Trophoblast cell (in vitro differentiated cells and primary cell): ENCODE results near the gene FRAS1.
A peak's percentile ranks its signal among the peaks of the same experiment; 100 is the strongest.

Experiments
- DNase-seq, 2 donors: peaks; one replicate each; pipeline ENCODE4 v3.0.0-alpha.2; 2016
- H2AFZ ChIP-seq: 2 replicates; pipeline ENCODE4 v1.6.1; 2013; ENCODE audit warnings: low read length, moderate library complexity, mild to moderate bottlenecking; ENCODE audit not compliant: insufficient read depth, poor library complexity
- H2AK5ac ChIP-seq: 2 replicates; pipeline ENCODE4 v1.6.1; 2013; ENCODE audit warnings: mild to moderate bottlenecking, low read length
- H2BK120ac ChIP-seq: 2 replicates; pipeline ENCODE4 v1.6.1; 2013; ENCODE audit warnings: low read length, mild to moderate bottlenecking, moderate library complexity; ENCODE audit not compliant: insufficient read depth, poor library complexity
- H2BK12ac ChIP-seq: 2 replicates; pipeline ENCODE4 v1.6.1; 2013; ENCODE audit warnings: mild to moderate bottlenecking, low read length, moderate library complexity
- H2BK5ac ChIP-seq: 2 replicates; pipeline ENCODE4 v1.6.1; 2013; ENCODE audit warnings: low read length, low read depth, moderate library complexity, mild to moderate bottlenecking; ENCODE audit not compliant: poor library complexity
- H3K14ac ChIP-seq: 2 replicates; pipeline ENCODE4 v1.6.1; 2013; ENCODE audit warnings: mild to moderate bottlenecking, low read length
- H3K18ac ChIP-seq: 2 replicates; pipeline ENCODE4 v1.6.1; 2013; ENCODE audit warnings: mild to moderate bottlenecking, low read length
- H3K23ac ChIP-seq: 2 replicates; pipeline ENCODE4 v1.6.1; 2013; ENCODE audit warnings: low read length
- H3K27ac ChIP-seq: 2 replicates; pipeline ENCODE4 v1.5.1; 2013; ENCODE audit warnings: low read depth, mild to moderate bottlenecking, inconsistent platforms, low read length, moderate library complexity
- H3K27me3 ChIP-seq: 2 replicates; pipeline ENCODE4 v1.6.1; 2013; ENCODE audit warnings: inconsistent platforms, mild to moderate bottlenecking, low read length, moderate library complexity; ENCODE audit not compliant: insufficient read depth
- H3K36me3 ChIP-seq, 2 experiments: 1 replicate in 1 of 2; 2 replicates in 1 of 2; pipeline ENCODE4 v1.6.1; 2013; ENCODE audit warnings: low read length in 2 of 2, mild to moderate bottlenecking in 2 of 2, moderate library complexity in 1 of 2; ENCODE audit not compliant: insufficient read depth in 2 of 2, control insufficient read depth in 1 of 2
- H3K4ac ChIP-seq: 2 replicates; pipeline ENCODE4 v1.6.1; 2013; ENCODE audit warnings: low read depth, mild to moderate bottlenecking, low read length, moderate library complexity
- H3K4me1 ChIP-seq, 2 experiments: 1 replicate in 1 of 2; 2 replicates in 1 of 2; pipeline ENCODE4 v1.6.1; 2013; ENCODE audit warnings: low read length in 2 of 2, mild to moderate bottlenecking in 2 of 2, moderate library complexity in 1 of 2; ENCODE audit not compliant: insufficient read depth in 2 of 2, control insufficient read depth in 1 of 2
- H3K4me2 ChIP-seq: 2 replicates; pipeline ENCODE4 v1.6.1; 2013; ENCODE audit warnings: inconsistent platforms, mild to moderate bottlenecking, low read length, moderate library complexity
- H3K4me3 ChIP-seq: 2 replicates; pipeline ENCODE4 v1.5.1; 2013; ENCODE audit warnings: mild to moderate bottlenecking, low read depth, low read length, inconsistent platforms
- H3K79me1 ChIP-seq: one replicate; pipeline ENCODE4 v1.6.1; 2013; ENCODE audit warnings: low read length
- H3K79me2 ChIP-seq: 2 replicates; pipeline ENCODE4 v1.6.1; 2013; ENCODE audit warnings: low read length, mild to moderate bottlenecking; ENCODE audit not compliant: control insufficient read depth, insufficient read depth, poor library complexity
- H3K9ac ChIP-seq: 2 replicates; pipeline ENCODE4 v1.6.1; 2013; ENCODE audit warnings: mild to moderate bottlenecking, low read length
- H3K9me3 ChIP-seq: 2 replicates; pipeline ENCODE4 v1.6.1; 2013; ENCODE audit warnings: low read depth, mild to moderate bottlenecking, control low read depth, inconsistent platforms, low read length; ENCODE audit not compliant: insufficient read depth
- H4K12ac ChIP-seq: 2 replicates; pipeline ENCODE4 v1.6.1; 2013; ENCODE audit warnings: low read depth, mild to moderate bottlenecking, low read length, moderate library complexity
- H4K8ac ChIP-seq: 2 replicates; pipeline ENCODE4 v1.6.1; 2013; ENCODE audit warnings: low read depth, mild to moderate bottlenecking, low read length, moderate library complexity
- H4K91ac ChIP-seq: one replicate; pipeline ENCODE4 v1.6.1; 2013; ENCODE audit warnings: low read depth, mild to moderate bottlenecking, low read length, moderate library complexity
- WGBS: extraction: QIAGEN DNeasy Blood & Tissue Kit; methylation state at CpG from one replicate; pipeline ENCODE4 v1.1.7; 2013; ENCODE audit warnings: missing lambda C conversion rate; ENCODE audit not compliant: insufficient read length, insufficient coverage; ENCODE audit errors: extremely low coverage; 5-methylcytosine and 5-hydroxymethylcytosine counted together

The FRAS1 gene

GRCh38 chr4:78331186-78331585 lies 274.1 kb downstream of the FRAS1 start:
- no peak overlapping the region for H4K8ac ChIP-seq
- H2BK120ac ChIP-seq, result no peak overlapping the region
- no peak overlapping the region for H3K14ac ChIP-seq
- DNase-seq, result no peak
- H3K4ac ChIP-seq, result no peak overlapping the region
- H3K36me3 ChIP-seq, result peaks cover 0 to 13% of the 10 kb centered on the region in 2 experiments
- no peak overlapping the region for H4K91ac ChIP-seq
- no peak overlapping the region for H4K12ac ChIP-seq
- H3K9me3 ChIP-seq, result no peaks in the 10 kb centered on the region
- H3K9ac ChIP-seq, result no peak overlapping the region
- peaks cover 8 to 16% of the 10 kb centered on the region in 2 experiments for H3K4me1 ChIP-seq
- no peak overlapping the region for H2AK5ac ChIP-seq
- no CpG with 5 or more reads among the region's 2 CpGs for WGBS
- no peak overlapping the region for H2BK12ac ChIP-seq
- H3K27ac ChIP-seq, result no peak overlapping the region
- no peaks in the 10 kb centered on the region for H3K27me3 ChIP-seq
- no peak overlapping the region for H3K4me2 ChIP-seq
- H3K79me1 ChIP-seq, result peaks cover 2% of the 10 kb centered on the region
- no peak overlapping the region for H2AFZ ChIP-seq
- no peak overlapping the region for H3K18ac ChIP-seq
- H3K23ac ChIP-seq, result no peak overlapping the region
- no peaks in the 10 kb centered on the region for H3K79me2 ChIP-seq
- H3K4me3 ChIP-seq, result no peak overlapping the region
- H2BK5ac ChIP-seq, result no peak overlapping the region

DNA sequence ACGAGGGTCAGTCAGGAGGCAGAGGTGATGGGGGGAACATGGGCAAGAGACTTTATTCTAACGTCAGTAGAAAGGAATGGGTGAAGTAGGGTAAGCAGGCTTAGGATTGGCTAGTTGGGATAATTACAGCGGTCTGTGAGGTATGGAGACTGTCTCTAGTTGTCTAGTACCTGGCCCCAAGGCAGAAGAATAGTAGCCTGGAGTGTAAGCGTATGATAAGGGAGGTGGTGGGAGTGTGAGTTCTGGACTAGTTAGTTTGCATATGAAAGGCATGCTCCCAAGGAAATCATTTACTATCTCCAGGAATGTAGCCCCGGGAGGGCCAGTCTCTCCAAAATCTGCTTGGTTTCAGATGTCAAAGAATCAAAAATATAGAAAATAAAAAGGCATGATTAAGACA lies 274.8 kb downstream of the FRAS1 start:
- Histone ChIP-seq H3K79me1 (peaks cover 2% of the 10 kb centered on the region), H3K36me3 (peaks cover 2 to 15% of the 10 kb centered on the region in 2 experiments), H3K79me2 (no peaks in the 10 kb centered on the region), H2BK5ac (no peak overlapping the region), H3K27ac (no peak overlapping the region), H2AK5ac (no peak overlapping the region), H3K4ac (no peak overlapping the region), H3K4me1 (peaks cover 8 to 16% of the 10 kb centered on the region in 2 experiments), H3K14ac (no peak overlapping the region), H3K9me3 (no peaks in the 10 kb centered on the region), H3K4me2 (no peak overlapping the region), H2BK120ac (no peak overlapping the region), H3K27me3 (no peaks in the 10 kb centered on the region), H2AFZ (no peak overlapping the region), H3K18ac (no peak overlapping the region), H3K23ac (no peak overlapping the region), H3K4me3 (no peak overlapping the region), H4K8ac (no peak overlapping the region), H2BK12ac (no peak overlapping the region), H3K9ac (no peak overlapping the region), H4K91ac (no peak overlapping the region), H4K12ac (no peak overlapping the region)
- no CpG with 5 or more reads among the region's 5 CpGs for WGBS
- no peak for DNase-seq

DNA sequence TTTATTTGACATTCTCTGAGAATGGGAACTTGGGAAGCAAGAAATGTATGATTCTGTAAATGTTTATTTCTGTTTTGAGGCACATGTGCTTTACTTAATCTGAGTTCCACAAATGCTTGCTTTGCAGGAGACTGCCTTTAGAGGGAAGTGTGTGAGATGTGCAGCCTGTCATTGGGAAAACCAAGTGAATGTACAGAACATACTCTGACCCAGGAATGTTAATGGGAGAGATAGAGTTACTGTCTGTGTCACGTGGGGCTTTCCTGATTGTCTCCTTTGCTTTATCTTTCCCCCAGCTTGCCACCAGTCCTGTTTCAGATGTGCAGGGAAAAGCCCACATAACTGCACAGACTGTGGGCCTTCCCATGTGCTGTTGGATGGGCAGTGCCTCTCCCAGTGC lies 275.9 kb downstream of the FRAS1 start:
- Histone ChIP-seq H3K4me1 (peaks cover 8 to 19% of the 10 kb centered on the region in 2 experiments), H3K9ac (no peak overlapping the region), H2BK12ac (no peak overlapping the region), H3K4me3 (no peak overlapping the region), H3K36me3 (peaks cover 6 to 18% of the 10 kb centered on the region in 2 experiments), H3K4ac (no peak overlapping the region), H3K14ac (no peak overlapping the region), H2BK5ac (no peak overlapping the region), H3K27ac (peak overlapping the region; percentile 23), H2AK5ac (no peak overlapping the region), H3K9me3 (no peaks in the 10 kb centered on the region), H3K4me2 (no peak overlapping the region), H3K27me3 (no peaks in the 10 kb centered on the region), H2AFZ (no peak overlapping the region), H4K91ac (no peak overlapping the region), H4K12ac (no peak overlapping the region), H3K23ac (no peak overlapping the region), H4K8ac (no peak overlapping the region), H2BK120ac (no peak overlapping the region), H3K79me2 (no peaks in the 10 kb centered on the region), H3K79me1 (peaks cover 2% of the 10 kb centered on the region), H3K18ac (no peak overlapping the region)
- DNase-seq, result no peak
- no CpG with 5 or more reads among the region's 1 CpG for WGBS

- Histone ChIP-seq H3K79me1 (peaks cover 2% of the 10 kb centered on the region), H4K8ac (no peak overlapping the region), H3K9ac (no peak overlapping the region), H3K4me1 (peaks cover 8 to 18% of the 10 kb centered on the region in 2 experiments), H3K36me3 (peaks cover 14 to 36% of the 10 kb centered on the region in 2 experiments), H3K4me2 (no peak overlapping the region), H4K91ac (no peak overlapping the region), H3K27me3 (no peaks in the 10 kb centered on the region), H2AFZ (no peak overlapping the region), H3K9me3 (no peaks in the 10 kb centered on the region), H3K4ac (no peak overlapping the region), H3K4me3 (no peak overlapping the region), H4K12ac (no peak overlapping the region), H3K27ac (no peak overlapping the region), H3K18ac (no peak overlapping the region), H3K23ac (no peak overlapping the region), H3K14ac (no peak overlapping the region), H2BK12ac (no peak overlapping the region), H2BK120ac (no peak overlapping the region), H3K79me2 (no peaks in the 10 kb centered on the region), H2BK5ac (no peak overlapping the region), H2AK5ac (no peak overlapping the region)
- WGBS, result no CpG with 5 or more reads among the region's 4 CpGs
- DNase-seq, result peak in 1 of 2 donors; percentile 10
These were observed 279.2 kb downstream of the FRAS1 start for GRCh38 chr4:78336093-78336943.
